DOHH2 (cell line): ENCODE data around the gene MYCBP2.

ENCODE experiments used
- H3F3A ChIP-seq: fragments of 200-600 bp; sonication (generic), shearing (Covaris generic); 2 replicates; pipeline ENCODE4 v1.6.0; 2016; ENCODE audit warnings: antibody characterized with exemption, mild to moderate bottlenecking; ENCODE audit not compliant: control insufficient read depth, insufficient read depth
- H3K27ac ChIP-seq: fragments of 200-600 bp; sonication (generic); 2 replicates; pipeline ENCODE4 v1.5.1; 2014; ENCODE audit warnings: low read depth, mild to moderate bottlenecking, low read length, moderate library complexity
- H3K27me3 ChIP-seq: fragments of 200-600 bp; sonication (generic); 2 replicates; pipeline ENCODE4 v1.6.1; 2014; ENCODE audit warnings: mild to moderate bottlenecking, low read length, mixed read lengths; ENCODE audit not compliant: control insufficient read depth
- H3K36me3 ChIP-seq: fragments of 200-600 bp; sonication (generic); 2 replicates; pipeline ENCODE4 v1.6.1; 2014; ENCODE audit warnings: mild to moderate bottlenecking, low read length, moderate library complexity, mixed read lengths; ENCODE audit not compliant: control insufficient read depth
- H3K4me1 ChIP-seq: fragments of 200-600 bp; sonication (generic); 2 replicates; pipeline ENCODE4 v1.6.1; 2014; ENCODE audit warnings: mild to moderate bottlenecking, low read length, mixed read lengths; ENCODE audit not compliant: control insufficient read depth
- H3K4me2 ChIP-seq: fragments of 200-600 bp; sonication (generic); 2 replicates; pipeline ENCODE4 v1.6.0; 2014; ENCODE audit warnings: mild to moderate bottlenecking, low read length, moderate library complexity
- H3K4me3 ChIP-seq: fragments of 200-600 bp; sonication (generic); 2 replicates; pipeline ENCODE4 v1.5.1; 2014; ENCODE audit warnings: mild to moderate bottlenecking, low read length, mixed read lengths
- H3K79me2 ChIP-seq: fragments of 200-600 bp; sonication (generic); 2 replicates; pipeline ENCODE4 v1.6.1; 2014; ENCODE audit warnings: mild to moderate bottlenecking, low read length, mixed read lengths; ENCODE audit not compliant: control insufficient read depth
- H3K9me2 ChIP-seq: fragments of 200-600 bp; sonication (generic); replicated peaks from 2 replicates; pipeline ENCODE4 v1.6.1; 2014; ENCODE audit warnings: mild to moderate bottlenecking, low read length, mixed read lengths; ENCODE audit not compliant: control insufficient read depth
- H3K9me3 ChIP-seq: fragments of 200-600 bp; sonication (generic); 2 replicates; pipeline ENCODE4 v1.6.1; 2014; ENCODE audit warnings: antibody characterized with exemption, low read length, mixed read lengths; ENCODE audit not compliant: control insufficient read depth, insufficient read depth
- H4K20me1 ChIP-seq: fragments of 200-600 bp; sonication (generic); 2 replicates; pipeline ENCODE4 v1.6.0; 2014; ENCODE audit warnings: low read depth, mild to moderate bottlenecking, antibody characterized with exemption, low read length, moderate library complexity; ENCODE audit not compliant: control insufficient read depth, insufficient read depth
- EZH2phosphoT487 ChIP-seq: fragments of 200-600 bp; sonication (generic); IDR thresholded peaks from 2 replicates; pipeline ENCODE4 v1.6.1; 2017; ENCODE audit warnings: borderline replicate concordance, mild to moderate bottlenecking, antibody characterized with exemption, low read length, moderate library complexity, mixed read lengths
- TF ChIP-seq, protein P1 (sequence below): fragments of 200-600 bp; sonication (generic); IDR thresholded peaks from one replicate; pipeline ENCODE4 v1.5.1; 2014; ENCODE audit warnings: antibody characterized with exemption, mild to moderate bottlenecking, low read depth, low read length; ENCODE audit not compliant: poor library complexity, severe bottlenecking

MYCBP2 gene

DNA sequence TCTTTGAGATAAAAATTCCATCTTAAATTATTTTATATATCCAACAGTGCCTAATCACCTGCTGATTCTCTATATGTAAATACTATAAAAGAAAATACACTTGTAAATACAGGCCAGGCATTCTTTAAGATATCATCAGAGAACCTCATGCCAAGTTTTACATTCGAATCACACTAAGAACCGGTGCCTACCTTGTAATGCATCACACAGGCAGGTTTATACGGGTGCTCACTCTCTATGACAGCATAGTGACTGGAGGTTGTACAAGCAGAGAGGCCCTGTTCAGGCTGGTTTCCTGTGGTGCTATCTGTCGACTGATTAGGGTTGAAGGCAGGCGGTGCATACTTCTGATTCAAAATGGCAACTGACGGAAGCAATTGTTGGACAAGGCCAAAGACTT is 158.7 kb downstream of the MYCBP2 start:
- TF ChIP-seq, protein P1, sequence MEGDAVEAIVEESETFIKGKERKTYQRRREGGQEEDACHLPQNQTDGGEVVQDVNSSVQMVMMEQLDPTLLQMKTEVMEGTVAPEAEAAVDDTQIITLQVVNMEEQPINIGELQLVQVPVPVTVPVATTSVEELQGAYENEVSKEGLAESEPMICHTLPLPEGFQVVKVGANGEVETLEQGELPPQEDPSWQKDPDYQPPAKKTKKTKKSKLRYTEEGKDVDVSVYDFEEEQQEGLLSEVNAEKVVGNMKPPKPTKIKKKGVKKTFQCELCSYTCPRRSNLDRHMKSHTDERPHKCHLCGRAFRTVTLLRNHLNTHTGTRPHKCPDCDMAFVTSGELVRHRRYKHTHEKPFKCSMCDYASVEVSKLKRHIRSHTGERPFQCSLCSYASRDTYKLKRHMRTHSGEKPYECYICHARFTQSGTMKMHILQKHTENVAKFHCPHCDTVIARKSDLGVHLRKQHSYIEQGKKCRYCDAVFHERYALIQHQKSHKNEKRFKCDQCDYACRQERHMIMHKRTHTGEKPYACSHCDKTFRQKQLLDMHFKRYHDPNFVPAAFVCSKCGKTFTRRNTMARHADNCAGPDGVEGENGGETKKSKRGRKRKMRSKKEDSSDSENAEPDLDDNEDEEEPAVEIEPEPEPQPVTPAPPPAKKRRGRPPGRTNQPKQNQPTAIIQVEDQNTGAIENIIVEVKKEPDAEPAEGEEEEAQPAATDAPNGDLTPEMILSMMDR: no peak
- TF ChIP-seq EZH2phosphoT487: no peak
- H3F3A ChIP-seq: no peaks in the 10 kb centered on the region
- no peaks in the 10 kb centered on the region for H4K20me1 ChIP-seq
- H3K79me2 ChIP-seq: no peaks in the 10 kb centered on the region
- H3K9me2 ChIP-seq: no peaks in the 10 kb centered on the region
- no peaks in the 10 kb centered on the region for H3K27me3 ChIP-seq
- no peaks in the 10 kb centered on the region for H3K4me1 ChIP-seq
- H3K36me3 ChIP-seq: peaks cover 74% of the 10 kb centered on the region
- H3K27ac ChIP-seq: no peak overlapping the region
- H3K9me3 ChIP-seq: no peaks in the 10 kb centered on the region
- H3K4me3 ChIP-seq: no peak overlapping the region
- H3K4me2 ChIP-seq: no peak overlapping the region

DNA sequence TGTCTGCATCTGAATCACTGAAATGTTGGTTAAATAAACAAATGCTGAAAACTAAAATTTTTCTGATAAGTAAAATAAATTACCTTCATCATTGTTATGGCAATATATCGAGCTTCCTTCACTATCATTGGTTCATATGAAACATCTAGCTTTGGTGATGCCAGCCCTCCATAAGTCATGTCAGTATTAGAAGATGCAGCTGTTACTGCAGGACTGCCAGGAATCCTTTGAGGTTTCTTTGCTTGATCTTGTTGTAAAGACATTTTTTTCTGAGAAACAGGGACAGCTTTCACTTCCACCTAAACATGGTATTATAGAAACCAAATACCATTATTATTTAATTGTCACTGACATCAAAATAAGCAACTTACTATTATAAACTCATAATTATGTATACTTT is 176.2 kb downstream of the MYCBP2 start:
- H3K9me3 ChIP-seq: no peaks in the 10 kb centered on the region
- H3K27ac ChIP-seq: no peak overlapping the region
- H3K4me3 ChIP-seq: no peak overlapping the region
- no peaks in the 10 kb centered on the region for H4K20me1 ChIP-seq
- H3K27me3 ChIP-seq: no peaks in the 10 kb centered on the region
- no peaks in the 10 kb centered on the region for H3K79me2 ChIP-seq
- peaks cover 7% of the 10 kb centered on the region for H3K4me1 ChIP-seq
- no peak overlapping the region for H3K4me2 ChIP-seq
- H3K36me3 ChIP-seq: peaks cover 61% of the 10 kb centered on the region
- H3K9me2 ChIP-seq: no peaks in the 10 kb centered on the region
- no peaks in the 10 kb centered on the region for H3F3A ChIP-seq
- TF ChIP-seq EZH2phosphoT487: no peak
- TF ChIP-seq, protein P1: no peak

DNA sequence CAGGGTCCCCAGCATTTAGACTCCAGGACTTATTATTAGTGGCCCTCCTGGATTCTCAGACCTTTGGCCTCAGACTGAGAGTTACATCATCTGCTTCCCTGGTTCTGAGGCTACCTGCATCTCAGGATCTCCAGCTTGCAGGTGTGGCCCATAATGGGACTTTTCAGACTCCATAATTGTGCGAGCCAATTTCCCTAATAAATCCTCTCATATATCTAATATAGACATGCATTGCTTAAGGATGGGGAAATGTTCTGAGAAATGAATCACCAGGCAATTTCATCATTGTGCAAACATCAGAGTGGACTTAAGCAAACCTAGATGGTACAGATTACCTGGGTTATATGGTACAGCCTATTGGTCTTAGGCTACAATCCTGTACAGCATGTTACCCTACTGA is 183.5 kb downstream of the MYCBP2 start:
- TF ChIP-seq, protein P1: no peak
- no peak for TF ChIP-seq EZH2phosphoT487
- Histone ChIP-seq H3K4me1 (no peaks in the 10 kb centered on the region), H3K79me2 (no peaks in the 10 kb centered on the region), H3K9me3 (no peaks in the 10 kb centered on the region), H3K27me3 (no peaks in the 10 kb centered on the region), H3K27ac (no peak overlapping the region), H3K9me2 (no peaks in the 10 kb centered on the region), H3K36me3 (peaks cover 83% of the 10 kb centered on the region), H3K4me3 (no peak overlapping the region), H3F3A (peaks cover 4% of the 10 kb centered on the region; the same call in 1 of the 2 replicates), H4K20me1 (no peaks in the 10 kb centered on the region), H3K4me2 (no peak overlapping the region)

DNA sequence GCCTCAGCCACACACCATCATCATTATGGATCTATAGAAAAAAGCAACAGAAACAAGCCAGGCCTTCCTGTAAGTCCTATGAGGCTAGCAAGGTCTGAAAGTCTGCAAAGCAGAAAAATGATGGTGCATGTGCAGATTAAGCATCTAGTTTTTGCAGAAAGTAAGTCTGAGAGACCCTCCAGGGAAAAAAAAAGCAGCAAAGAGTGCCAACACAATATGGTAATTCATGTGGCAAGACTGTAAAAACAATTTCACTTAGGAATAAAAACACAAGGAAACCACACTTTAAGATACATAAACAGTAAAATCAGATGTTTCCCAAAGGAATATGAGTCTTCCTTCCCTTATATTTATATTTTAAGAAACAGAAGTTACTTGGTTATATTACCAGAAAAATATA is 187.6 kb downstream of the MYCBP2 start:
- no peaks in the 10 kb centered on the region for H3K9me2 ChIP-seq
- H3K79me2 ChIP-seq: no peaks in the 10 kb centered on the region
- H3F3A ChIP-seq: peaks cover 4% of the 10 kb centered on the region; the same call in 1 of the 2 replicates
- no peak overlapping the region for H3K4me3 ChIP-seq
- H3K27ac ChIP-seq: no peak overlapping the region
- no peaks in the 10 kb centered on the region for H3K27me3 ChIP-seq
- no peaks in the 10 kb centered on the region for H3K4me1 ChIP-seq
- H3K9me3 ChIP-seq: no peaks in the 10 kb centered on the region
- no peak overlapping the region for H3K4me2 ChIP-seq
- peaks cover 76% of the 10 kb centered on the region for H3K36me3 ChIP-seq
- no peak for TF ChIP-seq EZH2phosphoT487
- TF ChIP-seq, protein P1: no peak
- no peaks in the 10 kb centered on the region for H4K20me1 ChIP-seq
